Endothelial cell of umbilical vein (primary cell): ENCODE measurements around the gene D2HGDH.

Source experiments
- CTCF ChIP-seq, 2 donors: IDR thresholded peaks; 1 replicate in 1 of 2; 2 replicates in 1 of 2; pipeline ENCODE4 v1.5.1; 2011; ENCODE audit warnings: low read length in 2 of 2, mild to moderate bottlenecking in 2 of 2, moderate library complexity in 2 of 2, control low read depth in 1 of 2, inconsistent platforms in 1 of 2, low read depth in 1 of 2; ENCODE audit not compliant: insufficient read depth in 1 of 2; ENCODE audit errors: extremely low read depth in 1 of 2
- EZH2 ChIP-seq: IDR thresholded peaks from 2 replicates; pipeline ENCODE4 v1.6.1; 2012; ENCODE audit warnings: borderline replicate concordance, low read depth, mild to moderate bottlenecking, moderate library complexity, low read length, inconsistent platforms; ENCODE audit not compliant: severe bottlenecking
- FOS ChIP-seq: IDR thresholded peaks from 2 replicates; pipeline ENCODE4 v1.6.1; 2011; ENCODE audit warnings: mild to moderate bottlenecking, low read length, moderate library complexity, borderline replicate concordance; ENCODE audit not compliant: insufficient read depth
- GATA2 ChIP-seq: IDR thresholded peaks from 2 replicates; pipeline ENCODE4 v1.7.0; 2011; ENCODE audit warnings: low read depth, mild to moderate bottlenecking, moderate library complexity, mixed read lengths, low read length; ENCODE audit not compliant: insufficient read length, insufficient read depth
- MYC ChIP-seq: IDR thresholded peaks from one replicate; pipeline ENCODE4 v1.6.1; 2011; ENCODE audit warnings: mild to moderate bottlenecking, low read depth, low read length
- POLR2A ChIP-seq: IDR thresholded peaks from 2 replicates; pipeline ENCODE4 v1.6.1; 2012; ENCODE audit warnings: low read depth, mild to moderate bottlenecking, control low read depth, low read length
- POLR2AphosphoS5 ChIP-seq: IDR thresholded peaks from 2 replicates; pipeline ENCODE4 v1.6.1; 2012; ENCODE audit warnings: low read depth, mild to moderate bottlenecking, control low read depth, low read length, moderate library complexity; ENCODE audit not compliant: insufficient read depth
- TF ChIP-seq, protein P1 (sequence below): IDR thresholded peaks from 2 replicates; pipeline ENCODE4 v1.6.1; 2011; ENCODE audit not compliant: insufficient read depth, insufficient read length

DNA sequence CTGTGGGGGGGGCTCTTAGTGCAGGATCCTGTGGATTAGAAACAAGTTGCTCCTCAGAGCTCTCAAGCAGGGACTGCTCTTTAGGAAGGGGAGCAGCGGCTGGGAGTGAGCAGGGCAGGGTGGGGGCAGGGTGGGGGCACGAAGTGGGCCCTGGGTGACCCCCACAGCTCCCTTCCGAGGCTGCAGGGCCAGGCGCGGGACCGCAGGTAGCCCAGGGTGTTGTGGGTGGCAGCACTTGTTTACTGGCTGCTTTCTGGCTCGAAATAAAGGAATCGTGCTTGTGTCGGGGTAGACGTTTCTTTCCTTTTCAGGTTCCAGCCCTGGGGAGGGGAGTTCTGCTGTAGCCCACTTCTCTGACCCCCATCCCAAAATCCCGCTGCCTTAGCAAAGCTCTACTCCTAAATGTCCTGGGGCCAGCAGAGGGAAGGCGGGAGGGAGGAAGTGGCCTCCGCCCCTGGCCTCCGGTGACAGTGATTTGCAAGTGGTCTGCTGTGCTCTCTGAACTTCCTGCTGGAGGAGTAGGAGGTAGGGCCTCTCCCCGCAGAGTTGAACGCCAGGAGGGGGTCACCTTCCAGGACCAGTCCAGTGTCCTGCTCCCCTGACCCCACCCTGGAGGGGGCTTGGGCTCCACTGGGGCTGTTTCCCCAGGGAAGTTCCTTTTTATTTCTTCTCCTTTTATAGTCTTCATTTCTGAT, 82.8 kb downstream of the D2HGDH start:
- TF ChIP-seq EZH2 (no peak), POLR2A (no peak), GATA2 (no peak), CTCF (IDR thresholded peaks at IDR 0.05; ENCODE audit: extremely low read depth in 1 of 2, insufficient read depth in 1 of 2, low read depth in 1 of 2, low read length in 2 of 2) (no peak), POLR2AphosphoS5 (no peak), MYC (no peak), FOS (no peak)
- TF ChIP-seq, protein P1, sequence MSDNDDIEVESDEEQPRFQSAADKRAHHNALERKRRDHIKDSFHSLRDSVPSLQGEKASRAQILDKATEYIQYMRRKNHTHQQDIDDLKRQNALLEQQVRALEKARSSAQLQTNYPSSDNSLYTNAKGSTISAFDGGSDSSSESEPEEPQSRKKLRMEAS: no peak
